Gastrocnemius medialis (tissue), 4 donors: Measurements from ENCODE around the gene CTRB2. TPM values are rescaled to one million over a fixed set of nuclear protein-coding genes. Genes with fewer than 3 reads are reported as not detected.

Experiments
- ATAC-seq, 2 donors: fragments of 150-250 bp; one replicate each; pipeline ENCODE4 v1.9.1; 2016
- DNase-seq, 2 donors: peaks; one replicate each; pipeline ENCODE4 v3.0.0-alpha.2; 2019
- H3K27ac ChIP-seq, 4 donors: fragments of 200-600 bp; sonication (generic); 1 replicate in 1 of 4; 2 replicates in 3 of 4; pipeline ENCODE4 v1.5.1; 2016 to 2018; ENCODE audit warnings: mild to moderate bottlenecking in 2 of 4, moderate library complexity in 1 of 4
- H3K27me3 ChIP-seq, 3 donors: fragments of 200-600 bp; sonication (generic) in 2 of 3; 1 replicate in 1 of 3; 2 replicates in 2 of 3; pipeline versions ENCODE4 v1.5.1 to v1.6.0; 2016 to 2019; ENCODE audit warnings: mild to moderate bottlenecking in 1 of 3, moderate library complexity in 1 of 3
- H3K36me3 ChIP-seq, 2 donors: fragments of 200-600 bp; sonication (generic) in 1 of 2; one replicate each; pipeline ENCODE4 v1.5.1; 2017 to 2018
- H3K4me1 ChIP-seq, 2 donors: fragments of 200-600 bp; sonication (generic) in 1 of 2; one replicate each; pipeline ENCODE4 v1.5.1; 2016 to 2017; ENCODE audit warnings: mild to moderate bottlenecking in 2 of 2
- H3K4me3 ChIP-seq, 4 donors: fragments of 200-600 bp; sonication (generic) in 3 of 4; 1 replicate in 1 of 4; 2 replicates in 3 of 4; pipeline ENCODE4 v1.5.1; 2016 to 2019; ENCODE audit warnings: mild to moderate bottlenecking in 2 of 4
- H3K9me3 ChIP-seq, 3 donors: fragments of 200-600 bp; sonication (generic) in 2 of 3; 1 replicate in 1 of 3; 2 replicates in 2 of 3; pipeline ENCODE4 v1.5.1; 2016 to 2019
- POLR2A ChIP-seq, 2 donors: fragments of 450-650 bp; IDR thresholded peaks; one replicate each; pipeline ENCODE4 v1.6.1; 2017; ENCODE audit warnings: antibody characterized with exemption in 2 of 2, mild to moderate bottlenecking in 2 of 2, moderate library complexity in 2 of 2
- in situ Hi-C, 4 donors: fragments of 200-750 bp; cut with MboI; loops; one replicate each; pipeline versions ENCODE4 v1.15.0 to v1.8.0; 2017; ENCODE audit warnings: low sequenced_read_pairs in 4 of 4
- intact Hi-C: fragments of 100-400 bp; cut with DNase I; formaldehyde crosslinking; loops from one replicate; pipeline ENCODE4 v1.15.1; 2023; ENCODE audit warnings: low total_unique reads
- total RNA-seq, 4 donors: library from RNA; depleted of rRNA; stranded (reverse); fragments of >200 nt; gene quantifications; one replicate each; pipeline versions ENCODE4 v1.1.0 to v1.2.3, GENCODE V29; 2016
- TF ChIP-seq, protein P1 (sequence below), 5 experiments: fragments of 450-650 bp in 3 of 5; fragments of 200-600 bp in 2 of 5; sonication (generic) in 2 of 5; IDR thresholded peaks in 4 of 5; conservative IDR thresholded peaks in 1 of 5; 1 replicate in 4 of 5; 2 replicates in 1 of 5; pipeline ENCODE4 v1.5.1; 2016 to 2019; ENCODE audit warnings: antibody characterized with exemption in 5 of 5, mild to moderate bottlenecking in 3 of 5, moderate library complexity in 3 of 5

Gene CTRB2
- total RNA-seq, 4 donors from 2014 or later, result 3.0 TPM; not detected in 3

DNA sequence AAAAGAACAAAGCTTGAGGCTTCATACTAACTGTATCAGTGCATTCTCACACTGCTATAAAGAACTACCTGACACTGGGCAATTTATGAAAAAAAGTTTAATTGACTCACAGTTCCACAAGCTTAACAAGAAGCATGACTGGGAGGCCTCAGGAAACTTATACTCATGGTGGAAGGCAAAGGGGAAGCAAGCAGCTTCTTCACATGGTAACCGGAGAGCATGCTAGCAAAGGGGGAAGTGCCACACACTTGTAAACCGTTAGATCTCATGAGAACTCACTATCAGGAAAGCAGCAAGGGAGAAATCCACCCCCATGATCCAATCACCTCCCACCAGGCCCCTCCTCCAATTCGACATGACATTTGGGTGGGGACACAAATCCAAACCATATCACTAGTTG is 25.3 kb downstream of the CTRB2 start:
- Histone ChIP-seq H3K27ac (no peak overlapping the region), H3K4me1 (no peaks in the 10 kb centered on the region), H3K36me3 (no peaks in the 10 kb centered on the region), H3K27me3 (no peaks in the 10 kb centered on the region), H3K9me3 (peaks cover 0 to 3% (median 3%) of the 10 kb centered on the region in 3 donors), H3K4me3 (no peak overlapping the region)
- intact Hi-C loops (no loop called here), in situ Hi-C loops (loop anchor here in 1 of 4 donors (25.0 kb wide), 1 partner anchor 581 kb away; no protein-coding TSS in a partner anchor)
- TF ChIP-seq, protein P1, sequence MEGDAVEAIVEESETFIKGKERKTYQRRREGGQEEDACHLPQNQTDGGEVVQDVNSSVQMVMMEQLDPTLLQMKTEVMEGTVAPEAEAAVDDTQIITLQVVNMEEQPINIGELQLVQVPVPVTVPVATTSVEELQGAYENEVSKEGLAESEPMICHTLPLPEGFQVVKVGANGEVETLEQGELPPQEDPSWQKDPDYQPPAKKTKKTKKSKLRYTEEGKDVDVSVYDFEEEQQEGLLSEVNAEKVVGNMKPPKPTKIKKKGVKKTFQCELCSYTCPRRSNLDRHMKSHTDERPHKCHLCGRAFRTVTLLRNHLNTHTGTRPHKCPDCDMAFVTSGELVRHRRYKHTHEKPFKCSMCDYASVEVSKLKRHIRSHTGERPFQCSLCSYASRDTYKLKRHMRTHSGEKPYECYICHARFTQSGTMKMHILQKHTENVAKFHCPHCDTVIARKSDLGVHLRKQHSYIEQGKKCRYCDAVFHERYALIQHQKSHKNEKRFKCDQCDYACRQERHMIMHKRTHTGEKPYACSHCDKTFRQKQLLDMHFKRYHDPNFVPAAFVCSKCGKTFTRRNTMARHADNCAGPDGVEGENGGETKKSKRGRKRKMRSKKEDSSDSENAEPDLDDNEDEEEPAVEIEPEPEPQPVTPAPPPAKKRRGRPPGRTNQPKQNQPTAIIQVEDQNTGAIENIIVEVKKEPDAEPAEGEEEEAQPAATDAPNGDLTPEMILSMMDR (IDR thresholded peaks at IDR 0.05 in 4 of 5, conservative IDR thresholded peaks at IDR 0.05 in 1 of 5), result no peak
- no peak for TF ChIP-seq POLR2A (IDR thresholded peaks at IDR 0.05)
- ATAC-seq (no peak), DNase-seq (no peak)

DNA sequence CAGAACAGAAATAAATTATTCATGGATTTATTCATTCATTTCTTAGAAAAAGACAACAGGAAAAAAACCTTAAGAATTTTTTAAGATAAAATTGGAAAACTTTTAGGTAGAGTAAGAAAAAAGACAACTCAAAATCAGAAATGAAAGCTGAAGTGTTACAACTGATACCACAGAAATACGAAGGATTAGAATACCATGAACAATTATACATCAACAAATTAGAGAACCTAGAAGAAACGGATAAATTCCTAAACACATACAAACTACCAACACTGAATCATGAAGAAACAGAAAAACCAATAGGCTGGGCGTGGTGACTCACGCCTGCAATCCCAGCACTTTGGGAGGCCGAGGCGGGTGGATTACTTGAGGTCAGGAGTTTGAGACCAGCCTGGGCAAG is 27.8 kb downstream of the CTRB2 start:
- TF ChIP-seq, protein P1 (IDR thresholded peaks at IDR 0.05 in 4 of 5, conservative IDR thresholded peaks at IDR 0.05 in 1 of 5), result no peak
- no peak for TF ChIP-seq POLR2A (IDR thresholded peaks at IDR 0.05)
- Histone ChIP-seq H3K4me1 (no peaks in the 10 kb centered on the region), H3K9me3 (peaks cover 0 to 10% (median 3%) of the 10 kb centered on the region in 3 donors), H3K27ac (no peak overlapping the region), H3K4me3 (no peak overlapping the region), H3K27me3 (no peaks in the 10 kb centered on the region), H3K36me3 (no peaks in the 10 kb centered on the region)
- intact Hi-C loops (no loop called here), in situ Hi-C loops (loop anchor here in 1 of 4 donors (25.0 kb wide), 1 partner anchor 583 kb away; no protein-coding TSS in a partner anchor)
- DNase-seq (no peak), ATAC-seq (no peak)

DNA sequence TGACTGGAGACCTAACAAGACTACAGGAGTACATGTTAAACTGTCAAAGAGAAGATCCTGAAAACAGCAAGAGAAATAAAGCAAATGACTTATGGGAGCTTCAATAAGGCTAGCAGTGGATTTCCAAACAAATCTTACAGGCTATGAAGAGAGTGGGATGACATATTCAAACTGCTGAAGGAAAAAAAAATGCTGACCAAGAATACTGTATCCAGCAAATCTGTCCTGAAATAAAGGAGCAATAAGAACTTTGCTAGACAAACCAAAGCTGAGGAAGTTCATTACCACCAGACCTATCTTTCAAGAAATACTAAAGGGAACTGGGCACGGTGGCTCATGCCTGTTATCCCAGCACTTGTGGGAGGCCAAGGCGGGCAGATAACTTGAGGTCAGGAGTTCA is 30.0 kb downstream of the CTRB2 start:
- H3K27me3 ChIP-seq, result no peaks in the 10 kb centered on the region
- H3K9me3 ChIP-seq, result peaks cover 0 to 12% (median 3%) of the 10 kb centered on the region in 3 donors
- H3K27ac ChIP-seq, result no peak overlapping the region
- H3K36me3 ChIP-seq, result peaks cover 0 to 8% of the 10 kb centered on the region in 2 donors
- intact Hi-C loops, result no loop called here
- TF ChIP-seq, protein P1 (IDR thresholded peaks at IDR 0.05 in 4 of 5, conservative IDR thresholded peaks at IDR 0.05 in 1 of 5), result no peak
- no peak for TF ChIP-seq POLR2A (IDR thresholded peaks at IDR 0.05)
- in situ Hi-C loops, result loop anchor here in 1 of 4 donors (25.0 kb wide), 1 partner anchor 585 kb away; no protein-coding TSS in a partner anchor
- ATAC-seq, result no peak
- no peak overlapping the region for H3K4me3 ChIP-seq
- H3K4me1 ChIP-seq, result no peaks in the 10 kb centered on the region
- DNase-seq, result no peak

DNA sequence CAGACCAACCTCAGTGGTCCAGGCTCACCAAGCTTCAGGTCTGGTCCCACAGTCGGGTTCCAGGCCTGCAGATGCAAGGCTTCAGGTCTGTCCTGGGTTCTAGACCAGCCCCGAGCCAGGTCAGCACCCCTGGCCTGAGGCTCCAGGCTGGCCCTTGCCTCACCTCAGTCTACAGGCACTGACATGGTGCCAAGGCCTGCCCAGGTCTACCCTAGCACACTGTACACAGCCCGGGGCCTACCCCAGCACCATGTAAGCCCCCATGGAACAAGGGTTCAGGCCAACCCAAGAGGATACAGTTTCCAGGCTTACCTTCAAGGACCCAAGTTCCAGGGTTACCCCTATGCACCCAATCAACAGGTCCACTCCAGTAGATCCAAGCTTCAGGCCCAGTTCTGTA is 31.9 kb downstream of the CTRB2 start:
- peaks cover 0 to 18% (median 9%) of the 10 kb centered on the region in 3 donors for H3K9me3 ChIP-seq
- intact Hi-C loops, result no loop called here
- ATAC-seq (no peak), DNase-seq (no peak)
- H3K27me3 ChIP-seq, result no peaks in the 10 kb centered on the region
- no peaks in the 10 kb centered on the region for H3K4me1 ChIP-seq
- H3K36me3 ChIP-seq, result peaks cover 11 to 26% of the 10 kb centered on the region in 2 donors
- H3K4me3 ChIP-seq, result no peak overlapping the region
- no peak for TF ChIP-seq POLR2A (IDR thresholded peaks at IDR 0.05)
- TF ChIP-seq, protein P1 (IDR thresholded peaks at IDR 0.05 in 4 of 5, conservative IDR thresholded peaks at IDR 0.05 in 1 of 5), result no peak
- H3K27ac ChIP-seq, result no peak overlapping the region
- in situ Hi-C loops, result loop anchor here in 1 of 4 donors (25.0 kb wide), 1 partner anchor 587 kb away; no protein-coding TSS in a partner anchor

DNA sequence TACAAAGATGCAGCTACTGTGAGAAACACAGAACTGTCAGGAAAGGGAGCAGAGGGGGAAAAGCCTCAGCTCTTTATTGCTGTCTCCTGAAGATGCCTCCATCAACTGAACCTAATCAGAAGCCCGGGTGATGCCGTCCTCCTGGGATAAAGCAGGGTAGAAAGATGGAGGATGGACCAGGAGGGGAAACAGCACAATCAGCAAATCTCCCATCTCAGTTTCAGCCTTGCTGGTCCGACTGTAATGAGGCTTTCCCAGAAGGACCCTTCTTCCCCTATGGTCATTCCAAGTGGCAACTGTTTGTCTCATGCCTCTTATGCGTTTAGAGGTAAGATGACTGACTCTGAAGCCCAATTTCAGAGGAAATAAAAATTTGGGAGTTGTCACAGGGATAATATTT is 34.4 kb downstream of the CTRB2 start:
- no peak for TF ChIP-seq POLR2A (IDR thresholded peaks at IDR 0.05)
- TF ChIP-seq, protein P1 (IDR thresholded peaks at IDR 0.05 in 4 of 5, conservative IDR thresholded peaks at IDR 0.05 in 1 of 5), result no peak
- in situ Hi-C loops (no loop called here), intact Hi-C loops (no loop called here)
- Histone ChIP-seq H3K9me3 (peaks cover 0 to 39% (median 12%) of the 10 kb centered on the region in 3 donors), H3K27ac (no peak overlapping the region), H3K27me3 (no peaks in the 10 kb centered on the region), H3K4me1 (no peaks in the 10 kb centered on the region), H3K4me3 (no peak overlapping the region), H3K36me3 (peaks cover 21 to 51% of the 10 kb centered on the region in 2 donors)
- no peak for ATAC-seq
- no peak for DNase-seq
